ENCODE data around the gene CMTM3.
"Not testable (repeated sequence)": the region's sequence is repeated elsewhere in the genome, so short reads cannot be mapped to it uniquely, and the experiment has no call there.

The CMTM3 gene

GRCh38 chr16:66563574-66564334 lies 40.8 kb upstream of the CMTM3 start:
- peaks cover 10% of the 10 kb centered on the region; the same call in 1 of the 2 replicates for H3K36me3 ChIP-seq
- H3K4me1 ChIP-seq: no peaks in the 10 kb centered on the region
- TF ChIP-seq CTCF (IDR thresholded peaks at IDR 0.05; ENCODE audit: low read depth, low read length): no peak
- DNase-seq: no peak
- H3K9me3 ChIP-seq: no peaks in the 10 kb centered on the region
- H3K27me3 ChIP-seq: no peaks in the 10 kb centered on the region
- H3K4me3 ChIP-seq (ENCODE audit: low read depth, low read length): no peak overlapping the region

- Histone ChIP-seq H3K4me1 (no peaks in the 10 kb centered on the region), H3K27me3 (no peaks in the 10 kb centered on the region), H3K36me3 (peaks cover 7% of the 10 kb centered on the region; the same call in 1 of the 2 replicates), H3K4me3 (ENCODE audit: low read depth, low read length) (no peak within 1 kb of the TSS), H3K9me3 (no peaks in the 10 kb centered on the region)
- no peak for DNase-seq
- TF ChIP-seq CTCF (IDR thresholded peaks at IDR 0.05; ENCODE audit: low read depth, low read length): no peak
Measured at GRCh38 chr16:66566051-66566901, 38.2 kb upstream of the CMTM3 start, which contains the start of gene CMTM1. Gene CMTM1, plus strand, starts transcription at chr16:66566439. Its CDS starts 75 bp downstream, at chr16:66566514.

- DNase-seq; H3K4me3 ChIP-seq (ENCODE audit: low read depth, low read length); H3K27me3 ChIP-seq; H3K9me3 ChIP-seq; H3K36me3 ChIP-seq; H3K4me1 ChIP-seq: not testable (repeated sequence)
Measured at GRCh38 chr16:66567270-66567669, 37.2 kb upstream of the CMTM3 start.

- no peak for DNase-seq
- H3K36me3 ChIP-seq: peaks cover 7% of the 10 kb centered on the region; the same call in 1 of the 2 replicates
- no peaks in the 10 kb centered on the region for H3K9me3 ChIP-seq
Measured at GRCh38 chr16:66568355-66568754, 36.1 kb upstream of the CMTM3 start.

GRCh38 chr16:66569131-66569530 lies 35.4 kb upstream of the CMTM3 start:
- H3K27me3 ChIP-seq: no peaks in the 10 kb centered on the region
- H3K4me3 ChIP-seq (ENCODE audit: low read depth, low read length): no peak overlapping the region
- peaks cover 7% of the 10 kb centered on the region; the same call in 1 of the 2 replicates for H3K36me3 ChIP-seq
- no peak for DNase-seq
- no peaks in the 10 kb centered on the region for H3K9me3 ChIP-seq
- TF ChIP-seq CTCF (IDR thresholded peaks at IDR 0.05; ENCODE audit: low read depth, low read length): no peak
- no peaks in the 10 kb centered on the region for H3K4me1 ChIP-seq

More at GRCh38 chr16:66568355-66568754, 36.1 kb upstream of the CMTM3 start:
- H3K4me1 ChIP-seq: no peaks in the 10 kb centered on the region
- TF ChIP-seq CTCF (IDR thresholded peaks at IDR 0.05; ENCODE audit: low read depth, low read length): no peak
- H3K4me3 ChIP-seq (ENCODE audit: low read depth, low read length): no peak overlapping the region
- no peaks in the 10 kb centered on the region for H3K27me3 ChIP-seq

- no peak for DNase-seq
Measured at GRCh38 chr16:66569827-66570405, 34.6 kb upstream of the CMTM3 start.

More at GRCh38 chr16:66569827-66570405, 34.6 kb upstream of the CMTM3 start:
- Histone ChIP-seq H3K9me3 (no peaks in the 10 kb centered on the region), H3K27me3 (no peaks in the 10 kb centered on the region), H3K36me3 (peaks cover 7% of the 10 kb centered on the region; the same call in 1 of the 2 replicates), H3K4me1 (no peaks in the 10 kb centered on the region), H3K4me3 (ENCODE audit: low read depth, low read length) (no peak overlapping the region)
- no peak for TF ChIP-seq CTCF (IDR thresholded peaks at IDR 0.05; ENCODE audit: low read depth, low read length)
